ENCODE data around the gene MTCH1.

GRCh38 chr6:36980876-36981619, 4.9 kb downstream of the MTCH1 start:
- TF ChIP-seq POLR2AphosphoS5 (IDR thresholded peaks at IDR 0.05; ENCODE audit: low read depth, low read length) (no peak; the same call in 1 of the 2 replicates), POLR2A (IDR thresholded peaks at IDR 0.05; ENCODE audit: low read depth, low read length) (peak; percentile 14; the same call in 1 of the 2 replicates)

Data from GM12891 (cell line).